GM12891 (cell line): ENCODE results near the gene GYG1.
A peak's percentile ranks its signal among the peaks of the same experiment; 100 is the strongest.

Experiments
- DNase-seq: peaks from one replicate; pipeline ENCODE4 v3.0.0; 2011; ENCODE audit warnings: low spot score; ENCODE audit not compliant: insufficient read length
- FAIRE-seq: peaks from 2 replicates; lab custom pipeline; 2011; peaks lifted over from hg19 to GRCh38; lab: Jason Lieb, UNC
- PAX5 ChIP-seq: IDR thresholded peaks from 2 replicates; pipeline ENCODE4 v1.6.1; 2011; ENCODE audit warnings: low read length, moderate library complexity, mild to moderate bottlenecking; ENCODE audit not compliant: insufficient read depth, severe bottlenecking
- POLR2A ChIP-seq: IDR thresholded peaks from 2 replicates; pipeline ENCODE4 v1.6.1; 2011; ENCODE audit warnings: low read depth, low read length, control low read depth
- POLR2AphosphoS5 ChIP-seq: IDR thresholded peaks from 2 replicates; pipeline ENCODE4 v1.6.1; 2011; ENCODE audit warnings: low read depth, low read length, control low read depth
- POU2F2 ChIP-seq: IDR thresholded peaks from 2 replicates; pipeline ENCODE4 v1.6.1; 2011; ENCODE audit warnings: low read depth, mild to moderate bottlenecking, control low read depth, low read length, moderate library complexity
- SPI1 ChIP-seq: IDR thresholded peaks from 2 replicates; pipeline ENCODE4 v1.6.1; 2011; ENCODE audit warnings: low read depth, low read length, control low read depth
- TAF1 ChIP-seq: IDR thresholded peaks from 2 replicates; pipeline ENCODE4 v1.6.1; 2011; ENCODE audit warnings: low read depth, low read length, control low read depth

GYG1 gene

DNA sequence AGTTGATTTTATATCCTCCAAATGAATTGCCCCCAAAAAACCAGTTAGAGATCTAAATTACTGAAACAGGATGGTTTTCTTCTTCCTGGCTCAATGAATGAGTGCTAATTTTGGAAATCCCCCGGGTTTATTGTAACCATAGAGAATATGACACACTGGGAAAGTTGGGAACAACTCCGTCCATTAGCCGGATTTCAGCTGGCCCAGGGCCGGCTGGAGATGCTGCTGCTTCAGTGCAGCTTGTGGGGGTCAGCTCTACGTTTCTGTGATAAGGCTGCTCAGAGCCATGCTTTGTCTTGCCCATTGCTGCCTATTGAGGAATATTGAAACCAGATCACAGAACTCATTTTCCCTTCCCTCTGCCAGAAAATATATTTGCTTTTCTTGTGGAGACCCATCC lies 20.3 kb downstream of the GYG1 start:
- TF ChIP-seq PAX5: no peak
- no peak for TF ChIP-seq POU2F2
- no peak for TF ChIP-seq TAF1
- TF ChIP-seq POLR2A: no peak
- TF ChIP-seq SPI1: no peak
- TF ChIP-seq POLR2AphosphoS5: no peak
- FAIRE-seq (no peak), DNase-seq (no peak)

DNA sequence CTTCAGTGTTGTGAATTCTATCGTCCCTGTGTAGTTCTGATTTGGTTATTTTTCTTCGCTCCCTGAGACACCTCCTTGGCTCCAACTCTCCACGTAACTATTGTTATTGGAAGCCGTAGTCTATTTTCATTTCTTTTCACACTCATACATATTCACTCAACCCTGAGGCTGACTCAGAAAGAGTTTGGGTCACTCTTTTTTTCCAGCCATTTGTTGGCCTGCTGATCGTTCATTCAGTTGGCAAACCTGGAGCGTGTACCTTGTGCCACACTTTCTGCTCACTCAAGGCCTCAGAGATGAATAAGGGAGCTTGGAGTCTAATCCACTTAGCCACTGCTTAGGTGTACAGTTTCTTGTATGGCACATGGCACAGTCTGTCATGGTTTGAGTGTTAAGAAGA lies 22.4 kb downstream of the GYG1 start:
- DNase-seq (no peak), FAIRE-seq (no peak)
- TF ChIP-seq TAF1 (no peak), POU2F2 (no peak), POLR2AphosphoS5 (no peak)

DNA sequence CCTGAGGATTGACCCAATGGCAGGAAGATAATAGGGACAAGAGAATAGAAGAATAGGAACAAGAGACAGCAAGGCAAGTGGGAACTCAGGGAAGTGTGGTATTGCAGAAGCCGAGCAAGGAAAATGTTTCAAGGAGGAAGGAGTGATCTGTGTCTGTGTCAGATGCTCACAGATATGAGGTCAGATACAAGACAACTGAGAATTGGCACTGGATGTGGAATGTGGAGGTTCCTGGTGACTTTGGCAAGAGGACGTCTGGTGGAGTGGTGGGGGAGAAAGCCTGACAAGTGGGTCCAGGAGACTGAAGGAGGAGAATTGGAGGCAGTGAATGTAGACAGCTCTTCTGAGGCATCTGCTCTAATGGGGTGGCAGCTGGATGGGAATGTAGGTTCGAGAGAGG lies 24.1 kb downstream of the GYG1 start:
- TF ChIP-seq PAX5 (no peak), POU2F2 (no peak), SPI1 (no peak), TAF1 (no peak), POLR2A (no peak), POLR2AphosphoS5 (no peak)

DNA sequence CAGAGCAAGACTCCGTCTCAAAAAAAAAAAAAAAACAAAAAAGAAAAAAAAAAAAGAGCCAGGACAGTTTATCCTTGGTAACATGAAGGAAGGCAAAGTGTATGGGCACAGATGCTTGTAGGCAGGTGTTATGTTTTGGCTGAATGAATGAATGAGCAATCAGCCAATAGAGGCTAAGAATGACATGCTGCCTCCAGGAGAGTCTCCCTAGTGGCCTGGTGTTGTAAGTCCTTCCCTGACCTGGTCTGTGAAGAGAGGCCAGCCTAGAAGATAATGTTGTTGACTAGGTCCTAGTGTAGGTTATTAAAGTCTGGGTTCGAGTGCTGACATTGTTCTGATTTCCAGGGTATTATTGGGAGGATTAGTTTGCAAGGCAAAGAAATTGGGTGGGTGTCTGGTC lies 24.9 kb downstream of the GYG1 start:
- no peak for FAIRE-seq
- DNase-seq: no peak
- TF ChIP-seq POLR2AphosphoS5 (no peak), TAF1 (no peak), SPI1 (no peak), PAX5 (no peak), POU2F2 (no peak), POLR2A (no peak)

More for the DNA sequence above, 24.1 kb downstream of the GYG1 start:
- DNase-seq: no peak
- FAIRE-seq: no peak

DNA sequence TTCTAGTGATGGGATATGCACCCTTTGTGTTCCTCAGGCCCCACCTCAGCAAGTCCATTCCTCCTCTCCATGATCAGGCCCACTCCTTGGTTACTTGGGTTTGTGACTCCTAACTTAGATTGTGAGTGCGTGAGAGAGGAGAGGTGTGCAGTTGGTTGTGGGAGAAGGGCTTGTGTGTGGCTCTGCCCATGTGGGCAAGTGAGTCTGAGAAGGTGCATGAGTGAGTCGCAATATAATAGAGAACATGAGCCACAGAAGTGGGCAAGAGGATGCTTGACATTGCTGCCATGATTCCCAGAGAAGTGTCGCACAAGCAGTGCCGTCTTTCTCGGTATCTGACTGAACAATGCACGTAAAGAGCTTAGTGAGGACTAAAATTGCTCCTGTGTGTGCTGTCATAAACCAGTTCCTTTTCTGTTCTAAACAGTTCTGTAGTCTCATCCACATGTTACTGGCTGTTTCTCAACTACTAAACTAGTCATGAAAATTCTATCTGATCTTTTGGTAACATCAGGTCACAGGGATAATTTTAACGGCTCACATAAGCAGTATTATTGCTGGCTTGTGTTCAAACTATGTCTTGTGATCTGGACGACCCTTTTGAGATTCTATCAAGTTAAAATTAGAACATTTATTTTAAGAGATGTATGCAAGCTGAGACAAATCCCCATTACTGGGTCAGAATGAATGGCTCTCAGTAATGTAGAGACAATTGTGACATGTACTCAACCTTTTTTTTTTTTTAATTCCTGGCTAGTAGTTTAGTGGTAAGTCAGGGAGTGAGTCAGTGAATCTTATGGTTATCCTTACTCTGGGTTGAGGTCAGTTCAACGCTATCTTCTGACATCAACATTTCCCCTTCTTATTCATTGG lies 25.6 kb downstream of the GYG1 start:
- peak; percentile 54 for FAIRE-seq

DNA sequence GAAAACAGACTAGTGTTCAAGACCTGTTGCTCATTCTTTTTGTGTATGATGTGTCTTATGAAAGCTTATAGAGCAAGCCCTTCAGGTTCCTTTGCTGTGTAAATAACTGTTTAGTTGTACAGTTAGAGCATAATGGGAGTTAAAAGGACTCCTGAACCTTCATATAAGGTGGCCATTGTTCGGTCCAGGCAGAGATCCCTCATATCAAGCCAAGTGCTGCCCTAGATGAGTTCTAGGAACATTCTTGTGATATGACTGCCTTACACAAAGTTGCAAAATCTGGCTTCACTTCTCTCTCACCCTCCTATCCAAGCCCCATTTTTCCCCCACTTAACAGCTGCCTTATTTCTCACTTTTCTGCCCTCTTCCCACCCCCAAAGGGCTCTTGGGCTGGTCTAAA lies 26.9 kb downstream of the GYG1 start:
- no peak for DNase-seq

More for the DNA sequence above, 25.6 kb downstream of the GYG1 start:
- TF ChIP-seq TAF1: no peak
- TF ChIP-seq PAX5: no peak
- no peak for TF ChIP-seq SPI1
- no peak for TF ChIP-seq POLR2A
- no peak for TF ChIP-seq POLR2AphosphoS5
- no peak for TF ChIP-seq POU2F2
- no peak for DNase-seq

DNA sequence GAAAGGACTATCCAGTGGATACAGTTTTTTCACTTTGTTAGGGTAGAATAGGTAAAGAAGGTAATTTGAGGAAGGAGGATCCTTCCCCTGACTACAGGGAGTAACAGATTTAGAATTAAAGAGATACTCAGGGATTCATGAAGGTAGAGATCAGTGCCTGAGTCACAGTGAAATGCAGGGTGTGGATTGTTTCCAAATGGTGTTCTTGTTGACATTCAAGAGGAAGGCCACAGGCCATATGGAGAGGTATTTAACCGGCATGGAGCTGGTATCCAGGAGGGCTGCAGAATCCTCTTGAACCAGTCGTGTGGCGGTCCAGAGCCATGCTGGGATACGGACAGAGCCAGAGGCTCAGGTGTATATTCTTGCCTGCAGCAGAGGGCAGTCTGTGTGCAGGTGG lies 28.2 kb downstream of the GYG1 start:
- TF ChIP-seq POLR2AphosphoS5: no peak
- no peak for TF ChIP-seq POU2F2
- TF ChIP-seq PAX5: no peak
- TF ChIP-seq TAF1: no peak
- TF ChIP-seq SPI1: no peak
- TF ChIP-seq POLR2A: no peak
- FAIRE-seq (no peak), DNase-seq (no peak)

More for the DNA sequence above, 26.9 kb downstream of the GYG1 start:
- no peak for FAIRE-seq
- TF ChIP-seq PAX5: no peak
- no peak for TF ChIP-seq POLR2AphosphoS5
- no peak for TF ChIP-seq TAF1
- TF ChIP-seq POU2F2: no peak
- no peak for TF ChIP-seq POLR2A
- no peak for TF ChIP-seq SPI1

DNA sequence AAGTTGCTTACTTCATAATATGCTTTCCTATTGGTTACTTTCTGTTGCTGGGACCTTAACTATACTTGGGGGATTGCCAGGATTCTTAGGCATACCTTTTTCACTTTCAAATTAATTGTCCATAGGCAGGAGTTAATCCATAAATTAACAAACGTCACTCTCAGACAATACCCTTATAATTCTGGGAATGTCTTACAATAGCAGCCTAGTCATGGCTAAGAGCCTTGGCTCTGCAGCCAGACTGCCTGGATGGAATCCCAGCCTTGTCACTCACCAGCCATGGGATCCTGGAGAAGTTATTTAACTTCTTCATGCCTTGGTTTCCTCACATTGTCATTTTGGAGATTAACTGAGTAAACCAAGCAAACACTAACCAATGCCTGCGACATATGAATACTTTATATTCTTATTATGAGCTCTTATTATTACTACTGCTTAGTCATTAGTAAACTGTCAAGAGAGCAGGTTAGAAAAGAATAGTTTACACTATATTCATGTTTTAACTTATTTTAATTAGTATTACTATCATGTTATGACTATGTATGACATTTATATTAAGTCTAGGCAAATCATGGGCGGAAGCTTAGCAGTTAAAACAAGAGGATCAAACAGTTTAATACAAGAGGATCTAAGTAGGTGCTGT lies 29.0 kb downstream of the GYG1 start:
- TF ChIP-seq SPI1 (no peak), PAX5 (no peak), POLR2A (no peak), TAF1 (no peak), POU2F2 (no peak), POLR2AphosphoS5 (no peak)
- FAIRE-seq (no peak), DNase-seq (no peak)

DNA sequence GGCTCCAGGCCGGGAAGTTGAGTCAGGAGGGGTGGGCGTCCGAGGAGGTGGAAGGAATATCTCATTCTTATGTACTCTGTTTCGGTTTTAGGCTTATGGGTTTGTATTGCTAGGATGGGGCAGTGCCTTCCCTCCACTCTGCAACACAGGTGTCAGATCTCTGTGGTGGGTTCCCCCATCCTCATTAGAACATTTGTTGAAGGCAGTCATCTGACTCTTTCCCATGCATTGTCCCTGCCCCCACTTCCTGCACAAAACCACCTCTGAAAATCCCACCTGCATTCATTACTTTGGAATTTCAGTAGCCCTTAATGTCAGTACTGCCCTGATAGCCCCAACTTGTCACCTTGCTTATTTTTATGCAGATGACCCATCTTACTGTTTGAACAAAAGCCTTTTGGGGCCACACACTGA lies 29.5 kb downstream of the GYG1 start:
- no peak for FAIRE-seq
- TF ChIP-seq POLR2AphosphoS5: no peak
- no peak for DNase-seq

DNA sequence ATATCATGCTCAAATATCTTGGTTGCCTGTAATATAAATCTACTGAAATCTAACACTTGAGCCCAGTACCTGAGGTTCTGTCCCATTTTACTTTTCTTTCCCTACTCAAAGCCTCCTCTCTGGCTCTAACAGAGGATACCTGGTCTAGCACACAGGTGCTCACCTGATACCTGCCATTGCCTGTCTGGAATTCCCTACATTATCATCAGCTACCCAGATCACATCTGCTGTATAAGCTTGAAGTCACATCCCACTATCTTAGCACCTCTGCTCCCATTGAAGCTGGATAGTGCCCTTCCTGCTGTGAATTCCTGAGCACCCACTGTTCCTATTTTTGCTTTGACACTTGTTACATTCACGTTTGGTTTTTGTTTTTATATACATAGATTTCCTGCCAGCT lies 30.5 kb downstream of the GYG1 start:
- DNase-seq (no peak), FAIRE-seq (no peak)
- TF ChIP-seq POU2F2 (no peak), SPI1 (no peak), POLR2A (no peak), TAF1 (no peak), PAX5 (no peak), POLR2AphosphoS5 (no peak)
